ENCODE measurements around the gene PBX3. TPM values are rescaled to one million over a fixed set of nuclear protein-coding genes. Genes with fewer than 3 reads are reported as not detected.

The PBX3 gene
- total and polyA plus RNA-seq, 10 of the 15 experiments (the other 5 are each of a cell fraction or from before 2014, with no cell fraction given): 6.7 to 146 (median 22.2) TPM

- no peak for TF ChIP-seq ZBTB11 (CRISPR knock-in tag; IDR thresholded peaks at IDR 0.05)
These were observed 247.1 kb downstream of the PBX3 start (continued) for GRCh38 chr9:125994066-125994943.

GRCh38 chr9:125995006-125995405, 247.8 kb downstream of the PBX3 start:
- Histone ChIP-seq H3K4me1 (ENCODE audit: control insufficient read depth, insufficient read depth, low read length) (no peaks in the 10 kb centered on the region), H3K9me3 (replicated peaks; ENCODE audit: control insufficient read depth, insufficient read depth, low read length) (no peaks in the 10 kb centered on the region), H3K9ac (ENCODE audit: control insufficient read depth, insufficient read depth, low read length) (no peak overlapping the region), H3K79me2 (ENCODE audit: control insufficient read depth, insufficient read depth, low read length) (no peaks in the 10 kb centered on the region), H4K20me1 (ENCODE audit: control insufficient read depth, insufficient read depth) (no peaks in the 10 kb centered on the region), H3K27ac (ENCODE audit: control insufficient read depth, insufficient read depth) (no peak overlapping the region), H3K27me3 (replicated peaks in 1 of 2; ENCODE audit: control insufficient read depth in 2 of 2, insufficient read depth in 2 of 2, low read length in 1 of 2) (no peaks in the 10 kb centered on the region; a peak in 1 of 4 replicates), H3K36me3 (ENCODE audit: control insufficient read depth in 2 of 2, insufficient read depth in 2 of 2, low read length in 1 of 2) (no peaks in the 10 kb centered on the region), H3K4me3 (no peak overlapping the region), H3K4me2 (ENCODE audit: control insufficient read depth, insufficient read depth) (no peak overlapping the region), H2AFZ (ENCODE audit: control insufficient read depth, low read depth, low read length) (no peak overlapping the region)
- no peak for DNase-seq (ENCODE audit: low read depth, low spot score)
- no TSS peak for BruUV-seq (replicated peaks)
- POLR2A ChIA-PET: interaction anchor here (0.6 kb wide), 2 partner anchors 13 to 774 kb away, joined by 3 to 4 read pairs; no protein-coding TSS in a partner anchor
- SMC1A ChIA-PET (ENCODE audit: uncharacterized antibody, unreplicated experiment): no interaction called here
- WGBS (ENCODE audit: insufficient coverage, insufficient replicate concordance, low lambda C conversion rate, missing lambda C conversion rate): 38% methylated on average over 2 of the region's 5 CpGs
- in situ Hi-C loops (cut with MboI) (no loop called here), intact Hi-C loops (cut with micrococcal nuclease; ENCODE audit: unreplicated experiment) (no loop called here)
- ATAC-seq: no peak
- RAD21 ChIA-PET (ENCODE audit: unreplicated experiment): no interaction called here
- CTCF ChIA-PET: no interaction called here
- no peak for FAIRE-seq
- TF ChIP-seq RB1 (IDR thresholded peaks at IDR 0.05; ENCODE audit: borderline replicate concordance) (no peak), E2F4 (IDR thresholded peaks at IDR 0.05; ENCODE audit: low read depth, low read length) (no peak), CREB1 (IDR thresholded peaks at IDR 0.05; ENCODE audit: low read depth) (no peak), POU2F2 (IDR thresholded peaks at IDR 0.05; ENCODE audit: borderline replicate concordance, low read depth, low read length) (no peak), NRF1 (conservative IDR thresholded peaks at IDR 0.05; ENCODE audit: low read depth, low read length) (no peak), SUZ12 (IDR thresholded peaks at IDR 0.05; ENCODE audit: unreplicated experiment) (no peak), NR2F1 (conservative IDR thresholded peaks at IDR 0.05) (no peak), MYB (IDR thresholded peaks at IDR 0.05; ENCODE audit: borderline replicate concordance, low read depth, low read length) (no peak), ESRRA (IDR thresholded peaks at IDR 0.05; ENCODE audit: low read length) (no peak), BHLHE40 (IDR thresholded peaks at IDR 0.05; ENCODE audit: borderline replicate concordance in 1 of 2, low read depth in 2 of 2, low read length in 1 of 2) (no peak), ATF3 (IDR thresholded peaks at IDR 0.05; ENCODE audit: borderline replicate concordance, extremely low read depth, low read depth, low read length) (no peak)
